Measurements from ENCODE around the gene FAM240B.
A peak's percentile ranks its signal among the peaks of the same experiment; 100 is the strongest.

The FAM240B gene

GRCh38 chr9:38668791-38669466 lies 51.0 kb downstream of the FAM240B start:
- H3K36me3 ChIP-seq (ENCODE audit: control insufficient read depth, insufficient read depth, low read length, severe bottlenecking) = no peaks in the 10 kb centered on the region
- H3K27me3 ChIP-seq (replicated peaks; ENCODE audit: control insufficient read depth, insufficient read depth, low read length) = peaks cover 6% of the 10 kb centered on the region
- no peak overlapping the region for H3K4me3 ChIP-seq (ENCODE audit: low read length)
- DNase-seq (ENCODE audit: low read depth) = no peak
- H3K4me1 ChIP-seq (ENCODE audit: control insufficient read depth, insufficient read depth, low read length) = no peaks in the 10 kb centered on the region
- no peak overlapping the region for H3K9ac ChIP-seq (ENCODE audit: low read length)
- H3K9me3 ChIP-seq (ENCODE audit: control insufficient read depth, low read length) = no peaks in the 10 kb centered on the region

GRCh38 chr9:38662763-38663593 lies 57.0 kb downstream of the FAM240B start:
- H3K9ac ChIP-seq (ENCODE audit: low read length) = no peak overlapping the region
- no peaks in the 10 kb centered on the region for H3K36me3 ChIP-seq (ENCODE audit: control insufficient read depth, insufficient read depth, low read length, severe bottlenecking)
- DNase-seq (ENCODE audit: low read depth) = peak; percentile 80
- H3K27me3 ChIP-seq (replicated peaks; ENCODE audit: control insufficient read depth, insufficient read depth, low read length) = peaks cover 8% of the 10 kb centered on the region
- H3K4me3 ChIP-seq (ENCODE audit: low read length) = no peak overlapping the region
- H3K9me3 ChIP-seq (ENCODE audit: control insufficient read depth, low read length) = no peaks in the 10 kb centered on the region
- H3K4me1 ChIP-seq (ENCODE audit: control insufficient read depth, insufficient read depth, low read length) = no peaks in the 10 kb centered on the region

GRCh38 chr9:38659538-38659937 lies 60.4 kb downstream of the FAM240B start:
- Histone ChIP-seq H3K9me3 (ENCODE audit: control insufficient read depth, low read length) (no peaks in the 10 kb centered on the region), H3K4me1 (ENCODE audit: control insufficient read depth, insufficient read depth, low read length) (no peaks in the 10 kb centered on the region), H3K27me3 (replicated peaks; ENCODE audit: control insufficient read depth, insufficient read depth, low read length) (peaks cover 10% of the 10 kb centered on the region), H3K9ac (ENCODE audit: low read length) (no peak overlapping the region), H3K4me3 (ENCODE audit: low read length) (no peak overlapping the region), H3K36me3 (ENCODE audit: control insufficient read depth, insufficient read depth, low read length, severe bottlenecking) (no peaks in the 10 kb centered on the region)
- DNase-seq (ENCODE audit: low read depth) = no peak

GRCh38 chr9:38656896-38657295 lies 63.0 kb downstream of the FAM240B start:
- H3K4me1 ChIP-seq (ENCODE audit: control insufficient read depth, insufficient read depth, low read length) = no peaks in the 10 kb centered on the region
- H3K36me3 ChIP-seq (ENCODE audit: control insufficient read depth, insufficient read depth, low read length, severe bottlenecking) = no peaks in the 10 kb centered on the region
- H3K27me3 ChIP-seq (replicated peaks; ENCODE audit: control insufficient read depth, insufficient read depth, low read length) = peaks cover 19% of the 10 kb centered on the region
- H3K4me3 ChIP-seq (ENCODE audit: low read length) = no peak overlapping the region
- no peak overlapping the region for H3K9ac ChIP-seq (ENCODE audit: low read length)
- no peak for DNase-seq (ENCODE audit: low read depth)
- no peaks in the 10 kb centered on the region for H3K9me3 ChIP-seq (ENCODE audit: control insufficient read depth, low read length)

GRCh38 chr9:38652486-38652885 lies 67.4 kb downstream of the FAM240B start:
- Histone ChIP-seq H3K36me3 (ENCODE audit: control insufficient read depth, insufficient read depth, low read length, severe bottlenecking) (no peaks in the 10 kb centered on the region), H3K27me3 (replicated peaks; ENCODE audit: control insufficient read depth, insufficient read depth, low read length) (peaks cover 25% of the 10 kb centered on the region), H3K4me1 (ENCODE audit: control insufficient read depth, insufficient read depth, low read length) (peaks cover 4% of the 10 kb centered on the region), H3K9ac (ENCODE audit: low read length) (no peak overlapping the region), H3K9me3 (ENCODE audit: control insufficient read depth, low read length) (peaks cover 4% of the 10 kb centered on the region), H3K4me3 (ENCODE audit: low read length) (no peak overlapping the region)
- no peak for DNase-seq (ENCODE audit: low read depth)

GRCh38 chr9:38652044-38652443 lies 67.9 kb downstream of the FAM240B start:
- Histone ChIP-seq H3K4me1 (ENCODE audit: control insufficient read depth, insufficient read depth, low read length) (peaks cover 4% of the 10 kb centered on the region), H3K4me3 (ENCODE audit: low read length) (no peak overlapping the region), H3K36me3 (ENCODE audit: control insufficient read depth, insufficient read depth, low read length, severe bottlenecking) (no peaks in the 10 kb centered on the region), H3K9ac (ENCODE audit: low read length) (no peak overlapping the region), H3K27me3 (replicated peaks; ENCODE audit: control insufficient read depth, insufficient read depth, low read length) (peaks cover 25% of the 10 kb centered on the region), H3K9me3 (ENCODE audit: control insufficient read depth, low read length) (peaks cover 4% of the 10 kb centered on the region)
- DNase-seq (ENCODE audit: low read depth) = no peak

GRCh38 chr9:38651400-38652042 lies 68.4 kb downstream of the FAM240B start:
- H3K4me3 ChIP-seq (ENCODE audit: low read length) = no peak overlapping the region
- peaks cover 4% of the 10 kb centered on the region for H3K9me3 ChIP-seq (ENCODE audit: control insufficient read depth, low read length)
- H3K4me1 ChIP-seq (ENCODE audit: control insufficient read depth, insufficient read depth, low read length) = peaks cover 4% of the 10 kb centered on the region
- no peaks in the 10 kb centered on the region for H3K36me3 ChIP-seq (ENCODE audit: control insufficient read depth, insufficient read depth, low read length, severe bottlenecking)
- peaks cover 23% of the 10 kb centered on the region for H3K27me3 ChIP-seq (replicated peaks; ENCODE audit: control insufficient read depth, insufficient read depth, low read length)
- no peak for DNase-seq (ENCODE audit: low read depth)
- no peak overlapping the region for H3K9ac ChIP-seq (ENCODE audit: low read length)

GRCh38 chr9:38650564-38650963 lies 69.4 kb downstream of the FAM240B start:
- Histone ChIP-seq H3K9ac (ENCODE audit: low read length) (no peak overlapping the region), H3K4me1 (ENCODE audit: control insufficient read depth, insufficient read depth, low read length) (peaks cover 4% of the 10 kb centered on the region), H3K27me3 (replicated peaks; ENCODE audit: control insufficient read depth, insufficient read depth, low read length) (peaks cover 22% of the 10 kb centered on the region), H3K4me3 (ENCODE audit: low read length) (no peak overlapping the region), H3K36me3 (ENCODE audit: control insufficient read depth, insufficient read depth, low read length, severe bottlenecking) (no peaks in the 10 kb centered on the region), H3K9me3 (ENCODE audit: control insufficient read depth, low read length) (peaks cover 4% of the 10 kb centered on the region)
- no peak for DNase-seq (ENCODE audit: low read depth)

- H3K9me3 ChIP-seq (ENCODE audit: control insufficient read depth, low read length) = peaks cover 4% of the 10 kb centered on the region
- H3K27me3 ChIP-seq (replicated peaks; ENCODE audit: control insufficient read depth, insufficient read depth, low read length) = peaks cover 22% of the 10 kb centered on the region
- H3K4me1 ChIP-seq (ENCODE audit: control insufficient read depth, insufficient read depth, low read length) = peaks cover 4% of the 10 kb centered on the region
- DNase-seq (ENCODE audit: low read depth) = no peak
- no peak overlapping the region for H3K4me3 ChIP-seq (ENCODE audit: low read length)
- H3K9ac ChIP-seq (ENCODE audit: low read length) = no peak overlapping the region
- H3K36me3 ChIP-seq (ENCODE audit: control insufficient read depth, insufficient read depth, low read length, severe bottlenecking) = no peaks in the 10 kb centered on the region
These were observed 70.1 kb downstream of the FAM240B start for GRCh38 chr9:38649731-38650363.

- DNase-seq (ENCODE audit: low read depth) = no peak
- Histone ChIP-seq H3K9ac (ENCODE audit: low read length) (no peak overlapping the region), H3K4me1 (ENCODE audit: control insufficient read depth, insufficient read depth, low read length) (no peaks in the 10 kb centered on the region), H3K27me3 (replicated peaks; ENCODE audit: control insufficient read depth, insufficient read depth, low read length) (peaks cover 22% of the 10 kb centered on the region), H3K4me3 (ENCODE audit: low read length) (no peak overlapping the region), H3K9me3 (ENCODE audit: control insufficient read depth, low read length) (peaks cover 4% of the 10 kb centered on the region), H3K36me3 (ENCODE audit: control insufficient read depth, insufficient read depth, low read length, severe bottlenecking) (no peaks in the 10 kb centered on the region)
These were observed 75.3 kb downstream of the FAM240B start for GRCh38 chr9:38644601-38645000.
